Calu3 (cell line): ENCODE data around the gene C2orf78. TPM values are rescaled to one million over a fixed set of nuclear protein-coding genes. Genes with fewer than 3 reads are reported as not detected.
A peak's percentile ranks its signal among the peaks of the same experiment; 100 is the strongest.

ENCODE experiments used
- BruUV-seq: library from RNA; stranded (reverse); fragments of 400-500 nt; replicated peaks from 2 replicates; lab custom pipeline; 2021; lab: Mats Ljungman, UMichigan
- CTCF ChIA-PET: fragments of 300-600 bp; sonication (Branson Sonifier 250); formaldehyde crosslinking; loops from one replicate; lab custom pipeline; 2022; ENCODE audit warnings: antibody characterized with exemption; lab: Charles Lee
- DNase-seq: peaks from one replicate; pipeline ENCODE4 v3.0.0; 2022
- H3K27ac Mint-ChIP-seq: one replicate; pipeline ENCODE4 v1.8.0; 2022; ENCODE audit warnings: mixed read lengths; ENCODE audit not compliant: unreplicated experiment
- H3K27me3 Mint-ChIP-seq: one replicate; pipeline ENCODE4 v1.8.0; 2022; ENCODE audit warnings: mixed read lengths; ENCODE audit not compliant: unreplicated experiment
- H3K36me3 Mint-ChIP-seq: one replicate; pipeline ENCODE4 v1.8.0; 2022; ENCODE audit warnings: mild to moderate bottlenecking, moderate library complexity, mixed read lengths; ENCODE audit not compliant: insufficient read depth, unreplicated experiment
- H3K4me1 Mint-ChIP-seq: one replicate; pipeline ENCODE4 v1.8.0; 2022; ENCODE audit warnings: mild to moderate bottlenecking, low read depth, mixed read lengths; ENCODE audit not compliant: unreplicated experiment
- H3K4me3 Mint-ChIP-seq: one replicate; pipeline ENCODE4 v1.8.0; 2022; ENCODE audit warnings: mild to moderate bottlenecking, low read depth, moderate library complexity, mixed read lengths; ENCODE audit not compliant: unreplicated experiment
- H3K9me3 Mint-ChIP-seq: one replicate; pipeline ENCODE4 v1.8.0; 2022; ENCODE audit warnings: low read depth, mixed read lengths; ENCODE audit not compliant: unreplicated experiment
- CTCF ChIP-seq: fragments of 200-600 bp; IDR thresholded peaks from one replicate; pipeline ENCODE4 v1.8.0; 2022; ENCODE audit warnings: antibody characterized with exemption; ENCODE audit not compliant: unreplicated experiment
- intact Hi-C: fragments of 100-400 bp; cut with micrococcal nuclease; formaldehyde crosslinking; loops from one replicate; pipeline ENCODE4 v1.10.0; 2022; ENCODE audit not compliant: unreplicated experiment
- total RNA-seq: library from RNA; stranded (reverse); gene quantifications from 2 replicates; pipeline ENCODE4 v1.2.3, GENCODE V29; 2022

The C2orf78 gene
- total RNA-seq, 1 experiment from 2014 or later, result not detected

- CTCF ChIA-PET, result no interaction called here
- no peaks in the 10 kb centered on the region for H3K9me3 Mint-ChIP-seq
- no peak for TF ChIP-seq CTCF
- no peaks in the 10 kb centered on the region for H3K4me1 Mint-ChIP-seq
- BruUV-seq, result no TSS peak
- no peak for DNase-seq
- H3K27me3 Mint-ChIP-seq, result no peaks in the 10 kb centered on the region
- intact Hi-C loops, result no loop called here
- H3K4me3 Mint-ChIP-seq, result no peak overlapping the region
- H3K36me3 Mint-ChIP-seq, result peaks cover 18% of the 10 kb centered on the region
- H3K27ac Mint-ChIP-seq, result no peak overlapping the region
Measured at GRCh38 chr2:73856214-73856613, 72.2 kb downstream of the C2orf78 start.

- Mint-ChIP-seq H3K36me3 (peaks cover 39% of the 10 kb centered on the region), H3K4me1 (peaks cover 15% of the 10 kb centered on the region), H3K27me3 (no peaks in the 10 kb centered on the region), H3K27ac (no peak overlapping the region), H3K4me3 (no peak overlapping the region), H3K9me3 (no peaks in the 10 kb centered on the region)
- intact Hi-C loops, result no loop called here
- no peak for TF ChIP-seq CTCF
- peak; percentile 5 for DNase-seq
- CTCF ChIA-PET, result no interaction called here
- no TSS peak for BruUV-seq
Measured at GRCh38 chr2:73859721-73860586, 76.0 kb downstream of the C2orf78 start.

- no peaks in the 10 kb centered on the region for H3K27me3 Mint-ChIP-seq
- peak; percentile 43 for DNase-seq
- no peaks in the 10 kb centered on the region for H3K9me3 Mint-ChIP-seq
- TF ChIP-seq CTCF, result no peak
- H3K4me1 Mint-ChIP-seq, result peaks cover 15% of the 10 kb centered on the region
- intact Hi-C loops, result no loop called here
- H3K36me3 Mint-ChIP-seq, result peaks cover 34% of the 10 kb centered on the region
- CTCF ChIA-PET, result no interaction called here
- BruUV-seq, result no TSS peak
- no peak overlapping the region for H3K4me3 Mint-ChIP-seq
- peak overlapping the region; percentile 60 for H3K27ac Mint-ChIP-seq
Measured at GRCh38 chr2:73862987-73863386, 79.0 kb downstream of the C2orf78 start.

Other genes starting within 250 kb of the C2orf78 start
- not detected in 2 replicates for gene NAT8, start 141.8 kb upstream of the C2orf78 start, total RNA-seq
- 31.6 and 36.7 TPM in 2 replicates for gene TPRKB, start 46.8 kb upstream of the C2orf78 start, total RNA-seq
- 17.2 and 19.1 TPM in 2 replicates for gene DUSP11, start 4.1 kb upstream of the C2orf78 start, total RNA-seq
- gene STAMBP, start 44.8 kb downstream of the C2orf78 start, total RNA-seq, result 50.3 and 51.9 TPM in 2 replicates
- not detected in 2 replicates for gene ACTG2, start 108.8 kb downstream of the C2orf78 start, total RNA-seq
- 78.6 and 82.8 TPM in 2 replicates for gene DGUOK, start 142.7 kb downstream of the C2orf78 start, total RNA-seq
- 23.3 and 24.4 TPM in 2 replicates for gene TET3, start 200.7 kb downstream of the C2orf78 start, total RNA-seq